ENCODE measurements around the gene CDHR4.

DNA sequence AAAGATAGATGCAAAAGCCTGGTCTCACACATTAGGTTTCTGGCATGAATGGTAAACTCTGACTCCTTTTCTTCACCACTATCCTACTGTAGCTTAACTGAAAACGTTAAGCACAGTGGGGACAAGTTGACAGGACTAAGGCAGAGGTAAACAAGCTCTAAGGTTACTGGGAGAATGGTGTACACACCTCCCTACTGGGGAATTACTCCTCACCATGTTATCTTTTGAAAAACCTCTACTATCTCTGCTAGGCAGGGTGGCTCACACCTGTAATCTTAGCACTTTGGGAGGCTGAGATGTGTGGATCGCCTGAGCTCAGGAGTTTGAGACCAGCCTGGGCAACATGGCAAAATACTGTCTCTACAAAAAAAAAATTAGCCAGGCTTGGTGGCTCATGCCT, 42.5 kb downstream of the CDHR4 start:
- TF ChIP-seq, protein P1, sequence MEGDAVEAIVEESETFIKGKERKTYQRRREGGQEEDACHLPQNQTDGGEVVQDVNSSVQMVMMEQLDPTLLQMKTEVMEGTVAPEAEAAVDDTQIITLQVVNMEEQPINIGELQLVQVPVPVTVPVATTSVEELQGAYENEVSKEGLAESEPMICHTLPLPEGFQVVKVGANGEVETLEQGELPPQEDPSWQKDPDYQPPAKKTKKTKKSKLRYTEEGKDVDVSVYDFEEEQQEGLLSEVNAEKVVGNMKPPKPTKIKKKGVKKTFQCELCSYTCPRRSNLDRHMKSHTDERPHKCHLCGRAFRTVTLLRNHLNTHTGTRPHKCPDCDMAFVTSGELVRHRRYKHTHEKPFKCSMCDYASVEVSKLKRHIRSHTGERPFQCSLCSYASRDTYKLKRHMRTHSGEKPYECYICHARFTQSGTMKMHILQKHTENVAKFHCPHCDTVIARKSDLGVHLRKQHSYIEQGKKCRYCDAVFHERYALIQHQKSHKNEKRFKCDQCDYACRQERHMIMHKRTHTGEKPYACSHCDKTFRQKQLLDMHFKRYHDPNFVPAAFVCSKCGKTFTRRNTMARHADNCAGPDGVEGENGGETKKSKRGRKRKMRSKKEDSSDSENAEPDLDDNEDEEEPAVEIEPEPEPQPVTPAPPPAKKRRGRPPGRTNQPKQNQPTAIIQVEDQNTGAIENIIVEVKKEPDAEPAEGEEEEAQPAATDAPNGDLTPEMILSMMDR (IDR thresholded peaks at IDR 0.05 in 8 of 11, conservative IDR thresholded peaks at IDR 0.05 in 3 of 11), result no peak
- TF ChIP-seq POLR2A (IDR thresholded peaks at IDR 0.05) (no peak), POLR2AphosphoS5 (IDR thresholded peaks at IDR 0.05) (no peak)
